Erythroblast (primary cell): ENCODE measurements around the gene XPR1.
"Not testable (repeated sequence)": the region's sequence is repeated elsewhere in the genome, so short reads cannot be mapped to it uniquely, and the experiment has no call there.

Experiments used
- DNase-seq, 2 experiments: peaks; one replicate each; lab custom pipeline; 2025; lab: John Stamatoyannopoulos, UW
- GATA1 ChIP-seq: IDR thresholded peaks from 2 replicates; pipeline ENCODE4 v1.6.1; 2011; ENCODE audit warnings: low read depth, mild to moderate bottlenecking, control low read depth, low read length, moderate library complexity
- POLR2A ChIP-seq: IDR thresholded peaks from 2 replicates; pipeline ENCODE4 v1.6.1; 2011; ENCODE audit warnings: mild to moderate bottlenecking, low read length

The XPR1 gene

GRCh38 chr1:180643693-180644092 is 11.9 kb downstream of the XPR1 start:
- DNase-seq, result peak; percentile 22 to 64
- no peak for TF ChIP-seq POLR2A
- TF ChIP-seq GATA1, result no peak

- no peak for TF ChIP-seq GATA1
- TF ChIP-seq POLR2A, result no peak
- DNase-seq, result peak; percentile 8
Observed at GRCh38 chr1:180644526-180645192, 12.8 kb downstream of the XPR1 start.

GRCh38 chr1:180645261-180645660 is 13.4 kb downstream of the XPR1 start:
- DNase-seq, result not testable (repeated sequence)

- no peak for TF ChIP-seq POLR2A
- TF ChIP-seq GATA1, result no peak
- DNase-seq, result no peak
Observed at GRCh38 chr1:180646093-180646492, 14.3 kb downstream of the XPR1 start.

GRCh38 chr1:180646547-180646946 is 14.7 kb downstream of the XPR1 start:
- no peak for DNase-seq
- TF ChIP-seq GATA1 (no peak), POLR2A (no peak)

GRCh38 chr1:180652792-180653191 is 21.0 kb downstream of the XPR1 start:
- TF ChIP-seq GATA1 (no peak), POLR2A (no peak)
- DNase-seq, result no peak

- TF ChIP-seq POLR2A (no peak), GATA1 (no peak)
- no peak for DNase-seq
Observed at GRCh38 chr1:180662709-180663108, 30.9 kb downstream of the XPR1 start.

GRCh38 chr1:180670681-180671080 is 38.9 kb downstream of the XPR1 start:
- TF ChIP-seq GATA1, result no peak
- no peak for TF ChIP-seq POLR2A
- peak in 1 of 2 experiments; percentile 3 for DNase-seq

GRCh38 chr1:180672105-180672504 is 40.3 kb downstream of the XPR1 start:
- no peak for DNase-seq
- TF ChIP-seq GATA1, result no peak
- TF ChIP-seq POLR2A, result no peak

- no peak for DNase-seq
- no peak for TF ChIP-seq POLR2A
- no peak for TF ChIP-seq GATA1
Observed at GRCh38 chr1:180672505-180672904, 40.7 kb downstream of the XPR1 start.

GRCh38 chr1:180674603-180675530 is 43.0 kb downstream of the XPR1 start:
- peak; percentile 6 to 14 for DNase-seq
- TF ChIP-seq GATA1 (no peak), POLR2A (no peak)

GRCh38 chr1:180675586-180675985 is 43.8 kb downstream of the XPR1 start:
- TF ChIP-seq GATA1, result no peak
- no peak for TF ChIP-seq POLR2A
- no peak for DNase-seq

- no peak for DNase-seq
- TF ChIP-seq GATA1, result no peak
- TF ChIP-seq POLR2A, result no peak
Observed at GRCh38 chr1:180680558-180681144, 48.8 kb downstream of the XPR1 start.

- DNase-seq, result not testable (repeated sequence)
Observed at GRCh38 chr1:180683117-180683516, 51.3 kb downstream of the XPR1 start.
